ENCODE results near the gene ABCC12.

GRCh38 chr16:48123104-48123788 lies 32.5 kb downstream of the ABCC12 start:
- TF ChIP-seq, protein P1, sequence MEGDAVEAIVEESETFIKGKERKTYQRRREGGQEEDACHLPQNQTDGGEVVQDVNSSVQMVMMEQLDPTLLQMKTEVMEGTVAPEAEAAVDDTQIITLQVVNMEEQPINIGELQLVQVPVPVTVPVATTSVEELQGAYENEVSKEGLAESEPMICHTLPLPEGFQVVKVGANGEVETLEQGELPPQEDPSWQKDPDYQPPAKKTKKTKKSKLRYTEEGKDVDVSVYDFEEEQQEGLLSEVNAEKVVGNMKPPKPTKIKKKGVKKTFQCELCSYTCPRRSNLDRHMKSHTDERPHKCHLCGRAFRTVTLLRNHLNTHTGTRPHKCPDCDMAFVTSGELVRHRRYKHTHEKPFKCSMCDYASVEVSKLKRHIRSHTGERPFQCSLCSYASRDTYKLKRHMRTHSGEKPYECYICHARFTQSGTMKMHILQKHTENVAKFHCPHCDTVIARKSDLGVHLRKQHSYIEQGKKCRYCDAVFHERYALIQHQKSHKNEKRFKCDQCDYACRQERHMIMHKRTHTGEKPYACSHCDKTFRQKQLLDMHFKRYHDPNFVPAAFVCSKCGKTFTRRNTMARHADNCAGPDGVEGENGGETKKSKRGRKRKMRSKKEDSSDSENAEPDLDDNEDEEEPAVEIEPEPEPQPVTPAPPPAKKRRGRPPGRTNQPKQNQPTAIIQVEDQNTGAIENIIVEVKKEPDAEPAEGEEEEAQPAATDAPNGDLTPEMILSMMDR (IDR thresholded peaks at IDR 0.05), result no peak
- TF ChIP-seq EZH2 (IDR thresholded peaks at IDR 0.05; ENCODE audit: borderline replicate concordance, insufficient read depth, low read depth, low read length, poor library complexity, severe bottlenecking), result no peak
